H9 (cell line): ENCODE results near the gene CDH18. TPM values are rescaled to one million over a fixed set of nuclear protein-coding genes. Genes with fewer than 3 reads are reported as not detected.

Experiments used
- DNase-seq: peaks from one replicate; pipeline ENCODE4 v3.0.0-alpha.2; 2017
- H2AFZ ChIP-seq: one replicate; pipeline ENCODE4 v1.6.1; 2013; ENCODE audit warnings: mild to moderate bottlenecking, low read length, control low read depth, moderate library complexity
- H2AK5ac ChIP-seq: 2 replicates; pipeline ENCODE4 v1.6.1; 2013; ENCODE audit warnings: low read length, control low read depth, mixed read lengths; ENCODE audit not compliant: insufficient read length
- H2BK120ac ChIP-seq: one replicate; pipeline ENCODE4 v1.6.1; 2013; ENCODE audit warnings: low read depth, mild to moderate bottlenecking, low read length, control low read depth, inconsistent platforms; ENCODE audit not compliant: poor library complexity, severe bottlenecking
- H2BK12ac ChIP-seq: 2 replicates; pipeline ENCODE4 v1.6.1; 2013; ENCODE audit warnings: low read length, control low read depth, mixed read lengths, low read depth; ENCODE audit not compliant: insufficient read length
- H2BK15ac ChIP-seq: 2 replicates; pipeline ENCODE4 v1.6.1; 2013; ENCODE audit warnings: low read depth, low read length, control low read depth
- H2BK20ac ChIP-seq: one replicate; pipeline ENCODE4 v1.6.1; 2013; ENCODE audit warnings: low read depth, mild to moderate bottlenecking, low read length, control low read depth, inconsistent platforms; ENCODE audit not compliant: poor library complexity, severe bottlenecking
- H2BK5ac ChIP-seq: 2 replicates; pipeline ENCODE4 v1.6.1; 2013; ENCODE audit warnings: low read length, control low read depth, mixed read lengths; ENCODE audit not compliant: insufficient read length
- H3K14ac ChIP-seq: 2 replicates; pipeline ENCODE4 v1.6.1; 2013; ENCODE audit warnings: low read length, control low read depth; ENCODE audit not compliant: insufficient read depth
- H3K18ac ChIP-seq: 2 replicates; pipeline ENCODE4 v1.6.1; 2013; ENCODE audit warnings: low read depth, mild to moderate bottlenecking, mixed read lengths, low read length, control low read depth; ENCODE audit not compliant: insufficient read length
- H3K23ac ChIP-seq: 2 replicates; pipeline ENCODE4 v1.6.1; 2013; ENCODE audit warnings: low read length, control low read depth, mixed read lengths, low read depth; ENCODE audit not compliant: insufficient read length
- H3K23me2 ChIP-seq: 2 replicates; pipeline ENCODE4 v1.6.1; 2013; ENCODE audit warnings: low read depth, mild to moderate bottlenecking, mixed read lengths, low read length, control low read depth; ENCODE audit not compliant: insufficient read length, poor library complexity, severe bottlenecking
- H3K27ac ChIP-seq: 2 replicates; pipeline ENCODE4 v1.5.1; 2013; ENCODE audit warnings: low read length, control low read depth, mixed read lengths, low read depth; ENCODE audit not compliant: insufficient read length
- H3K27me3 ChIP-seq: 2 replicates; pipeline ENCODE4 v1.6.1; 2013; ENCODE audit warnings: low read length, control low read depth, inconsistent platforms; ENCODE audit not compliant: insufficient read depth
- H3K4ac ChIP-seq: 2 replicates; pipeline ENCODE4 v1.6.1; 2013; ENCODE audit warnings: low read depth, mild to moderate bottlenecking, control low read depth, inconsistent platforms, low read length, moderate library complexity
- H3K4me1 ChIP-seq: 2 replicates; pipeline ENCODE4 v1.6.1; 2013; ENCODE audit warnings: low read length, control low read depth, inconsistent platforms; ENCODE audit not compliant: insufficient read depth
- H3K4me2 ChIP-seq: 2 replicates; pipeline ENCODE4 v1.6.1; 2013; ENCODE audit warnings: low read length, control low read depth, mixed read lengths; ENCODE audit not compliant: insufficient read length, insufficient read depth
- H3K56ac ChIP-seq: 2 replicates; pipeline ENCODE4 v1.6.1; 2013; ENCODE audit warnings: low read depth, mild to moderate bottlenecking, mixed read lengths, low read length, control low read depth; ENCODE audit not compliant: insufficient read length
- H3K79me1 ChIP-seq: 2 replicates; pipeline ENCODE4 v1.6.1; 2013; ENCODE audit warnings: low read depth, mild to moderate bottlenecking, moderate library complexity, low read length, control low read depth, inconsistent platforms; ENCODE audit not compliant: insufficient read depth, poor library complexity, severe bottlenecking
- H3K79me2 ChIP-seq: 2 replicates; pipeline ENCODE4 v1.6.1; 2013; ENCODE audit warnings: low read length, control low read depth, inconsistent platforms; ENCODE audit not compliant: insufficient read depth
- H3K9ac ChIP-seq: 2 replicates; pipeline ENCODE4 v1.6.1; 2013; ENCODE audit warnings: low read length, control low read depth, mixed read lengths; ENCODE audit not compliant: insufficient read length; ENCODE audit errors: extremely low read depth
- H3K9me3 ChIP-seq: one replicate; pipeline ENCODE4 v1.6.1; 2013; ENCODE audit warnings: low read depth, low read length, inconsistent platforms; ENCODE audit not compliant: control insufficient read depth
- H3T11ph ChIP-seq: one replicate; pipeline ENCODE4 v1.6.1; 2013; ENCODE audit warnings: mild to moderate bottlenecking, low read length, control low read depth, inconsistent platforms
- H4K20me1 ChIP-seq: one replicate; pipeline ENCODE4 v1.6.1; 2013; ENCODE audit not compliant: control insufficient read depth, insufficient read length, insufficient read depth
- H4K5ac ChIP-seq: 2 replicates; pipeline ENCODE4 v1.6.1; 2013; ENCODE audit warnings: low read depth, mild to moderate bottlenecking, mixed read lengths, low read length, control low read depth; ENCODE audit not compliant: insufficient read length
- H4K8ac ChIP-seq: replicated peaks from 2 replicates; pipeline ENCODE4 v1.6.1; 2013; ENCODE audit warnings: low read length, control low read depth, mixed read lengths, low read depth; ENCODE audit not compliant: insufficient read length
- H4K91ac ChIP-seq: 2 replicates; pipeline ENCODE4 v1.6.1; 2013; ENCODE audit warnings: low read depth, mild to moderate bottlenecking, moderate library complexity, mixed read lengths, low read length, control low read depth; ENCODE audit not compliant: insufficient read length
- H3K27ac Mint-ChIP-seq, 3 experiments: 2 replicates in 2 of 3; 3 replicates in 1 of 3; pipeline ENCODE4 v1.8.0; 2020 to 2021; ENCODE audit warnings: mixed read lengths in 3 of 3, mild to moderate bottlenecking in 1 of 3, moderate library complexity in 1 of 3
- H3K27me3 Mint-ChIP-seq: 2 replicates; pipeline ENCODE4 v1.8.0; 2021; ENCODE audit warnings: low read depth, mild to moderate bottlenecking, moderate library complexity, mixed read lengths
- H3K36me3 Mint-ChIP-seq, 3 experiments: 2 replicates in 2 of 3; 3 replicates in 1 of 3; pipeline ENCODE4 v1.8.0; 2020 to 2021; ENCODE audit warnings: low read depth in 3 of 3, mixed read lengths in 3 of 3; ENCODE audit not compliant: insufficient read depth in 1 of 3
- H3K4me1 Mint-ChIP-seq, 2 experiments: 2 replicates each; pipeline ENCODE4 v1.8.0; 2020; ENCODE audit warnings: mixed read lengths in 2 of 2
- H3K4me3 Mint-ChIP-seq, 2 experiments: 2 replicates in 1 of 2; 3 replicates in 1 of 2; pipeline ENCODE4 v1.8.0; 2020 to 2021; ENCODE audit warnings: mild to moderate bottlenecking in 2 of 2, mixed read lengths in 2 of 2, moderate library complexity in 1 of 2
- H3K9me3 Mint-ChIP-seq, 2 experiments: 2 replicates in 1 of 2; 3 replicates in 1 of 2; pipeline ENCODE4 v1.8.0; 2020; ENCODE audit warnings: mild to moderate bottlenecking in 2 of 2, mixed read lengths in 2 of 2, moderate library complexity in 1 of 2
- WGBS: extraction: QIAGEN DNeasy Blood & Tissue Kit; methylation state at CpG from one replicate; pipeline ENCODE4 v1.1.7; 2013; ENCODE audit warnings: missing lambda C conversion rate, low lambda C conversion rate, mixed read lengths; ENCODE audit not compliant: insufficient read length; ENCODE audit errors: extremely low coverage; 5-methylcytosine and 5-hydroxymethylcytosine counted together
- total RNA-seq: library from RNA; stranded (reverse); gene quantifications from 2 replicates; pipeline ENCODE4 v1.2.1, GENCODE V29; 2021
- TF ChIP-seq, protein P1 (sequence below): fragments of 200-600 bp; sonication (generic); conservative IDR thresholded peaks from 3 replicates; pipeline ENCODE4 v1.8.0; 2021; ENCODE audit warnings: antibody characterized with exemption, mild to moderate bottlenecking

Gene CDH18
- total RNA-seq, 1 experiment from 2014 or later: not detected

DNA sequence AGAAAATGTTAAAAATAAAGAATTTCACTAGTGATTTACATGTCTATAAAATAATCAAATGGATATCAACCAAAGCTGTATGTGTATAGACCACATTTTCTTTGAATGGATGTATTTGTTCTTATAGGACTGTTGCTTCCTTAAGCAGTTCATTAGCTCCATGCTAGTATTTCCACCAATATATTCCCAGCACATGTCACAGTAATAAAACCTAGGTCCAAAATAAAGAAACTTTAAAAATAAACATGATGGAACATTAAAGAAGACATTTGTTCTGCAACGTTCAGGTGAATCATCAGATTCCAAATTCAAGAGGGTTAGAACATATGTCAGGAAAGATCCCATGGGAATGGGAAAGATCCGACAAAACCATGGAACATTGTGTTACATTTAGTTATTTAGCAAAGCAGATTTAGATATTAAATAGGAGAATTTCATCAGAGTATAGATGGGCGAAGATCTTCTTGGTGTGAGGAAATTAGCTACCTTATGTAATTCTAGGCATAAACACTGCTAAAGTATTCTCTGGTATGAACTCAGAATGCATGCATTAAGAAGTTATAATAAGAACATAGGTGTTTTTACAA lies 490.7 kb downstream of the CDH18 start:
- no peak overlapping the region for H4K91ac ChIP-seq
- Mint-ChIP-seq H3K27ac (no peak overlapping the region), H3K4me3 (no peak overlapping the region), H3K27me3 (no peaks in the 10 kb centered on the region), H3K36me3 (no peaks in the 10 kb centered on the region), H3K9me3 (no peaks in the 10 kb centered on the region), H3K4me1 (no peaks in the 10 kb centered on the region)
- H3K4me2 ChIP-seq: no peak overlapping the region
- H3K79me1 ChIP-seq: no peaks in the 10 kb centered on the region
- no peak overlapping the region for H3K4ac ChIP-seq
- H2BK12ac ChIP-seq: no peak overlapping the region
- H4K5ac ChIP-seq: no peak overlapping the region
- no peaks in the 10 kb centered on the region for H3K23me2 ChIP-seq
- no peak overlapping the region for H3K18ac ChIP-seq
- TF ChIP-seq, protein P1, sequence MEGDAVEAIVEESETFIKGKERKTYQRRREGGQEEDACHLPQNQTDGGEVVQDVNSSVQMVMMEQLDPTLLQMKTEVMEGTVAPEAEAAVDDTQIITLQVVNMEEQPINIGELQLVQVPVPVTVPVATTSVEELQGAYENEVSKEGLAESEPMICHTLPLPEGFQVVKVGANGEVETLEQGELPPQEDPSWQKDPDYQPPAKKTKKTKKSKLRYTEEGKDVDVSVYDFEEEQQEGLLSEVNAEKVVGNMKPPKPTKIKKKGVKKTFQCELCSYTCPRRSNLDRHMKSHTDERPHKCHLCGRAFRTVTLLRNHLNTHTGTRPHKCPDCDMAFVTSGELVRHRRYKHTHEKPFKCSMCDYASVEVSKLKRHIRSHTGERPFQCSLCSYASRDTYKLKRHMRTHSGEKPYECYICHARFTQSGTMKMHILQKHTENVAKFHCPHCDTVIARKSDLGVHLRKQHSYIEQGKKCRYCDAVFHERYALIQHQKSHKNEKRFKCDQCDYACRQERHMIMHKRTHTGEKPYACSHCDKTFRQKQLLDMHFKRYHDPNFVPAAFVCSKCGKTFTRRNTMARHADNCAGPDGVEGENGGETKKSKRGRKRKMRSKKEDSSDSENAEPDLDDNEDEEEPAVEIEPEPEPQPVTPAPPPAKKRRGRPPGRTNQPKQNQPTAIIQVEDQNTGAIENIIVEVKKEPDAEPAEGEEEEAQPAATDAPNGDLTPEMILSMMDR: no peak
- no peak overlapping the region for H2BK15ac ChIP-seq
- no peak overlapping the region for H2BK20ac ChIP-seq
- no peaks in the 10 kb centered on the region for H3K4me1 ChIP-seq
- no peak overlapping the region for H3K9ac ChIP-seq
- no peaks in the 10 kb centered on the region for H3K27me3 ChIP-seq
- H2AFZ ChIP-seq: no peak overlapping the region
- DNase-seq: no peak
- no peak overlapping the region for H3T11ph ChIP-seq
- H2BK120ac ChIP-seq: no peak overlapping the region
- no peak overlapping the region for H2BK5ac ChIP-seq
- H3K27ac ChIP-seq: no peak overlapping the region
- WGBS: no CpG with 5 or more reads among the region's 3 CpGs
- H3K56ac ChIP-seq: no peak overlapping the region
- H3K79me2 ChIP-seq: no peaks in the 10 kb centered on the region
- no peak overlapping the region for H2AK5ac ChIP-seq
- H3K14ac ChIP-seq: no peak overlapping the region
- H4K20me1 ChIP-seq: no peaks in the 10 kb centered on the region
- H4K8ac ChIP-seq: no peak overlapping the region
- H3K9me3 ChIP-seq: no peaks in the 10 kb centered on the region
- no peak overlapping the region for H3K23ac ChIP-seq
